Activated naive CD8-positive, alpha-beta T cell treated with anti-CD3 and anti-CD28 coated beads, Interleukin-2, amount 10 ng/mL, durations not matched to agents 7 days and 5 days (primary cell): ENCODE data around the gene PPDPF. TPM values are rescaled to one million over a fixed set of nuclear protein-coding genes. Genes with fewer than 3 reads are reported as not detected.

ENCODE experiments used
- ATAC-seq: fragments of 150-1000 bp; cut with Tn5 transposase; one replicate; pipeline ENCODE4 v1.10.0; 2021; ENCODE audit warnings: low read depth, moderate library complexity
- POLR2A ChIA-PET: fragments of 350-600 bp; sonication (Branson Sonifier 250); formaldehyde crosslinking; loops from one replicate; lab custom pipeline; 2021; ENCODE audit warnings: antibody characterized with exemption; lab: Charles Lee
- DNase-seq: peaks from one replicate; pipeline ENCODE4 v3.0.0; 2021
- H3K27ac Mint-ChIP-seq: one replicate; pipeline ENCODE4 v1.8.0; 2022; ENCODE audit warnings: mild to moderate bottlenecking, mixed read lengths
- H3K27me3 Mint-ChIP-seq: one replicate; pipeline ENCODE4 v1.8.0; 2022; ENCODE audit warnings: mild to moderate bottlenecking, moderate library complexity, mixed read lengths
- H3K36me3 Mint-ChIP-seq: one replicate; pipeline ENCODE4 v1.8.0; 2021; ENCODE audit warnings: mild to moderate bottlenecking, mixed read lengths
- H3K4me1 Mint-ChIP-seq: one replicate; pipeline ENCODE4 v1.8.0; 2021; ENCODE audit warnings: mixed read lengths
- H3K4me3 Mint-ChIP-seq: one replicate; pipeline ENCODE4 v1.8.0; 2022; ENCODE audit warnings: mild to moderate bottlenecking, moderate library complexity, mixed read lengths
- H3K9me3 Mint-ChIP-seq: one replicate; pipeline ENCODE4 v1.8.0; 2021; ENCODE audit warnings: mixed read lengths
- total RNA-seq, 2 experiments: library from RNA; stranded (reverse); gene quantifications; one replicate each; pipeline ENCODE4 v1.2.3, GENCODE V29; 2021

Gene PPDPF
- total RNA-seq, 2 experiments from 2014 or later: 242 to 248 TPM

DNA sequence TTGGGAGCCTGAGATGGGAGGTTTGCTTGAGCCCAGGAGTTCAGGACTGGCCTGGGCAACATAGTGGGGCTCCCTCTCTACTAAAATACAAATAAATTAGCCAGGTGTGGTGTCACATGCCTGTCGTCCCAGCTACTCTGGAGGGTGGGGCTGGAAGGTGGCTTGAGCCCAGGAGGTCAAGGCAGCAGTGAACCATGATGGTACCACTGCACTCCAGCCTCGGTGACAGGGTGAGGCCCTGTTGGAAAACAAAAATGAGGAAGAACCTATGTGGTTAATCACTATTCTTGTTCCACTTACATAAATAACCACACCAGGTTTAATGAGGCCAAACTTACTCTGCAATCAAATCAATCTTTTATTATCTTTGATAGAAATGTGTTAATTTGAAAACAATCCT lies 5.4 kb downstream of the PPDPF start:
- H3K27me3 Mint-ChIP-seq: no peaks in the 10 kb centered on the region

DNA sequence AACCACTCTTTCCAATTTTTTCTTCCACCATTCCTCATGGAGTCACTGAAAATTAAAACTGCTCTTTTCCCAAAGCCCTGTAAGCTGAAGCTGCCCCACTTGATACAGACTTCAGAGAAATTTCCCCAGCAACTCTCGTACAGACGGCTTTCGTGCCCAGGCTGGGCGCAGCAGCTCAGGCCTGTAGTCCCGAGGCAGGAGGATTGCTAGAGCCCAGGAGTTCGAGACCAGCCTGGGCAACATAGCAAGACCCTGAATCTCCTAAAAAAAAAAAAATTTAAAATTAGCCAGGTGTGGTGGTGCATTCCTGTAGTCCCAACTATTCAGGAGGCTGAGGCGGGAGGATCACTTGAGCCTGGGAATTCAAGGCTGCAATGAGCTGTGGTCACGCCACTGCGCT lies 6.6 kb downstream of the PPDPF start:
- ATAC-seq (no peak), DNase-seq (no peak)
- peaks cover 6% of the 10 kb centered on the region for H3K9me3 Mint-ChIP-seq
- peaks cover 8% of the 10 kb centered on the region for H3K4me1 Mint-ChIP-seq
- no peaks in the 10 kb centered on the region for H3K27me3 Mint-ChIP-seq
- H3K27ac Mint-ChIP-seq: no peak overlapping the region
- peaks cover 19% of the 10 kb centered on the region for H3K36me3 Mint-ChIP-seq
- POLR2A ChIA-PET: interaction anchor here (1.1 kb wide), 1 partner anchor 358 kb away, joined by 5 read pairs; no protein-coding TSS in a partner anchor
- H3K4me3 Mint-ChIP-seq: no peak overlapping the region

More for the DNA sequence above, 5.4 kb downstream of the PPDPF start:
- DNase-seq (no peak), ATAC-seq (no peak)
- H3K4me3 Mint-ChIP-seq: no peak overlapping the region
- POLR2A ChIA-PET: interaction anchor here (0.7 to 7.3 kb wide), 2 partner anchors 10 to 13 kb away, joined by 4 to 88 read pairs; partner anchors contain the start of gene PTK6
- H3K27ac Mint-ChIP-seq: no peak overlapping the region
- peaks cover 9% of the 10 kb centered on the region for H3K4me1 Mint-ChIP-seq
- peaks cover 6% of the 10 kb centered on the region for H3K9me3 Mint-ChIP-seq
- peaks cover 22% of the 10 kb centered on the region for H3K36me3 Mint-ChIP-seq

- DNase-seq (no peak), ATAC-seq (no peak)
- Mint-ChIP-seq H3K9me3 (no peaks in the 10 kb centered on the region), H3K4me3 (no peak overlapping the region), H3K4me1 (peaks cover 2% of the 10 kb centered on the region), H3K27me3 (no peaks in the 10 kb centered on the region), H3K36me3 (no peaks in the 10 kb centered on the region), H3K27ac (no peak overlapping the region)
- POLR2A ChIA-PET: interaction anchor here (2.2 kb wide), 1 partner anchor 9 kb away, joined by 8 read pairs; the partner anchor contains the start of gene PPDPF
These were observed 8.8 kb downstream of the PPDPF start for GRCh38 chr20:63529180-63529860.

DNA sequence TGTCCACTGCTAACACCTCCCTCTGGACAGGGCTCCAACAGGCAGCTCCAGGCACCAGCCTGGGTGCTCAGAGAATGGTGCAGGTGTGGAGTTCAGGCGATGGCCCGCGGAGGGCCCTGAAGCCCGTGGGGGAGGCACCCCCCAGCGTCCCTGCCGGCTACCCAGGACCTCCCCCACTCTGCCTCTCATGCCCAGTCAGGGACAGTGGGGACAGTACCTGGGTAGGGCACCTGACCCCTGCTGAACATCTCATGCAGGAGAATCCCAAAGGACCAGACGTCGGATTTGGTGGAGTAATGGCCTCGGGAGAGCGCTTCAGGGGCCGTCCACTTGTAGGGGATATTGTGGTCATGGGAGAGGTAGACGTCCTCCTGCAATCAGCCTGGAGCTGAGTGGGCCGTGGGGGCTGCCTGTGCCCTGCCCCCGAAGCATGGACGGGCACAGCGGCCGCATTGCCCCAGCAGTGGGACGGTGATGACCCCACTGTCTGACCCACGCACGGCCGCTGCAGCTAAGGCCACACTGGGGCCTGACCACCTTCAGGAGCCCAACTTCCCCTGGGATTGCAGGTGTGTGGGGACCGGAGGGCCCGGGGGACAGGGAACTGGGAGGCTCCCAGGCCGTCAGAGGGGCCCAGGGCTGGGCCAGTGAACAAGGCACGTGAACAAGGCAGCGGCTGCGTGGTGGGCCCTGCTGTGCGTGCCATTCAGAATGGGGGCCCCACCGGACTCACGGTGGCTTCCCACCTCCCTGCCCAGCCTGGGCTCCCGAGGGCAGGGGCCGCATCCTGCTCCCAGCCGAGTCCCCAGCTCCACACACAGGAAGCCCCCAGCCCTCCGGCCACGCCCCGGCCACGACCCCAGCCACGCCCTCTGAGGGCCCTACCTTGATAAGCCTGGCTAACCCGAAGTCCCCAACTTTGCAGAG lies 9.6 kb downstream of the PPDPF start:
- H3K4me3 Mint-ChIP-seq: no peak overlapping the region
- no peaks in the 10 kb centered on the region for H3K4me1 Mint-ChIP-seq
- POLR2A ChIA-PET: interaction anchor here (2.2 kb wide), 1 partner anchor 10 kb away, joined by 8 read pairs; the partner anchor contains the start of gene PPDPF
- DNase-seq: no peak
- H3K9me3 Mint-ChIP-seq: no peaks in the 10 kb centered on the region
- no peak overlapping the region for H3K27ac Mint-ChIP-seq
- H3K36me3 Mint-ChIP-seq: no peaks in the 10 kb centered on the region
- no peak for ATAC-seq
- H3K27me3 Mint-ChIP-seq: no peaks in the 10 kb centered on the region

DNA sequence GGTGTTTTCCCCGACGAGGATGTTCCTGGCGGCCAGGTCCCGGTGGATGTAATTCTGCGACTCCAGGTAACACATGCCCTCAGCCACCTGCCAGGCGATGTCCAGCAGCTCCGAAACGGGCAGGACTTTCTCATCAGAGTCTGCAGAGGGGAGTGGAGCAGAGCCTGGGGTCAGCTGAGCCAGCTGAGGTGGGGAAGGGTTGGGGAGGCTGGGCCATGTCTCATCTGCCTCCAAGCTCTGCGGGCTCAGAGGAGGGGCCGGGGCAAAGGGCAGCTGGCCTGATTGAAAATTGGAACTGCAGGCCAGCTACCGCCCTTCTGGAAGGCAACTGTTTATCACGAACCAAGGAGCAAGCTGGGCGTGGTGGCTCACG lies 10.2 kb downstream of the PPDPF start:
- no peaks in the 10 kb centered on the region for H3K27me3 Mint-ChIP-seq
- H3K9me3 Mint-ChIP-seq: no peaks in the 10 kb centered on the region
- H3K4me3 Mint-ChIP-seq: no peak overlapping the region
- DNase-seq (no peak), ATAC-seq (no peak)
- no peaks in the 10 kb centered on the region for H3K4me1 Mint-ChIP-seq
- H3K27ac Mint-ChIP-seq: no peak overlapping the region
- POLR2A ChIA-PET: interaction anchor here (2.4 kb wide), 1 partner anchor 10 kb away, joined by 9 read pairs; no protein-coding TSS in a partner anchor
- H3K36me3 Mint-ChIP-seq: no peaks in the 10 kb centered on the region

GRCh38 chr20:63531686-63532448 lies 11.3 kb downstream of the PPDPF start:
- H3K4me1 Mint-ChIP-seq: no peaks in the 10 kb centered on the region
- H3K27me3 Mint-ChIP-seq: no peaks in the 10 kb centered on the region
- DNase-seq (no peak), ATAC-seq (no peak)
- no peaks in the 10 kb centered on the region for H3K36me3 Mint-ChIP-seq
- peak overlapping the region; percentile 66 for H3K27ac Mint-ChIP-seq
- H3K9me3 Mint-ChIP-seq: no peaks in the 10 kb centered on the region
- POLR2A ChIA-PET: interaction anchor here (2.4 kb wide), 1 partner anchor 11 kb away, joined by 9 read pairs; no protein-coding TSS in a partner anchor
- H3K4me3 Mint-ChIP-seq: no peak overlapping the region

DNA sequence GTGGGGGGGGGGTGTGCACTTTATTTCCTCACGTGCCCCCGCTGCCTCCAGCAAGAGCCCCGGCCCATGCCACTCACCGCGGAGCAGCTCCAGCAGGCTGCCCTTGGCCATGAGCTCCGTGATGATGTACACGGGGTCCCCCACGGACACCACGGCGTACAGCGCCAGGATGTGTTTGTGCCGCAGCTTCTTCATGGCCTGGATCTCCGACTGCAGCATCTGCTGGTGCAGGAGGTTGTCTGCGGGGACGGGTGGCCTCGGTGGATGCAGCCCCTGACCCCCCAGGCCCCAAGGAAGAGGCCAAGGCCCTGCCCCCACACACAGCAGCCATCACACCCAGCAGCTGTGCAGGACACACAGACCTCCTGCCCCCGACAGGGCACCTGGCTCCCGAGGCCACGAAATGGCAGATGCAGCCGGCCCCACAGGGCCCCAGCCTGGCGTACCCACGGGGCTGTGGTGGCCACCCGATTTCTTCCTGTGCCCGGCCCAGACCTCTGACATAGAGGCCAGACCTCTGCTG lies 11.9 kb downstream of the PPDPF start:
- ATAC-seq (no peak), DNase-seq (no peak)
- no peaks in the 10 kb centered on the region for H3K9me3 Mint-ChIP-seq
- H3K36me3 Mint-ChIP-seq: no peaks in the 10 kb centered on the region
- no peak overlapping the region for H3K4me3 Mint-ChIP-seq
- H3K4me1 Mint-ChIP-seq: no peaks in the 10 kb centered on the region
- H3K27ac Mint-ChIP-seq: no peak overlapping the region
- POLR2A ChIA-PET: interaction anchor here (2.4 kb wide), 1 partner anchor 11 kb away, joined by 9 read pairs; no protein-coding TSS in a partner anchor
- H3K27me3 Mint-ChIP-seq: no peaks in the 10 kb centered on the region

DNA sequence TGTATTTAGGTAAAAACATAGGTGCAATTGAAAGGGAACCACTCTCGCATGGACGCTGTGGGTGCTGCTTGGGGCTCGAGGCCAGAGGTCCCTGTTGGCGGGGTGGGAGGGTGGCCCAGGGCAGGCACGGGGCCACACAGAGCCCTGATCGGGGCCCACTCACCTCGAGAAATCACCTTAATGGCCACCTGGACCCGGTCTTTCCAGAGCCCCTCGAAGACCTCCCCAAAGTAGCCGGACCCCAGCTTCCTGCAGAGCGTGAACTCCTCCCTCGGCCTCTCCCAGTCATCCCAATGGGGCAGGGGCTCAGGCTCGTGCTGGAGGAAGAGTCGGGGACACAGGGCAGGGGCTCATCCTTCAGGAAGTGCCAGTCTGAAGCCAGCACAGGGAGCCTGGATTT lies 12.8 kb downstream of the PPDPF start:
- POLR2A ChIA-PET: no interaction called here
- Mint-ChIP-seq H3K36me3 (no peaks in the 10 kb centered on the region), H3K4me1 (no peaks in the 10 kb centered on the region), H3K9me3 (no peaks in the 10 kb centered on the region), H3K4me3 (no peak overlapping the region), H3K27ac (no peak overlapping the region), H3K27me3 (no peaks in the 10 kb centered on the region)
- DNase-seq: no peak
- ATAC-seq: no peak

GRCh38 chr20:63533871-63534393 lies 13.4 kb downstream of the PPDPF start:
- H3K4me3 Mint-ChIP-seq: no peak overlapping the region
- POLR2A ChIA-PET: interaction anchor here (5.1 kb wide), 1 partner anchor 12 kb away, joined by 88 read pairs; the partner anchor contains the start of gene PPDPF
- no peaks in the 10 kb centered on the region for H3K4me1 Mint-ChIP-seq
- H3K9me3 Mint-ChIP-seq: no peaks in the 10 kb centered on the region
- no peaks in the 10 kb centered on the region for H3K36me3 Mint-ChIP-seq
- ATAC-seq: no peak
- DNase-seq: peak; percentile 37
- H3K27ac Mint-ChIP-seq: no peak overlapping the region
- no peaks in the 10 kb centered on the region for H3K27me3 Mint-ChIP-seq

GRCh38 chr20:63534427-63534830 lies 13.9 kb downstream of the PPDPF start:
- Mint-ChIP-seq H3K27ac (no peak overlapping the region), H3K9me3 (no peaks in the 10 kb centered on the region), H3K4me3 (no peak overlapping the region), H3K36me3 (no peaks in the 10 kb centered on the region), H3K4me1 (no peaks in the 10 kb centered on the region), H3K27me3 (no peaks in the 10 kb centered on the region)
- no peak for ATAC-seq
- no peak for DNase-seq
- POLR2A ChIA-PET: interaction anchor here (5.1 kb wide), 1 partner anchor 12 kb away, joined by 88 read pairs; the partner anchor contains the start of gene PPDPF

DNA sequence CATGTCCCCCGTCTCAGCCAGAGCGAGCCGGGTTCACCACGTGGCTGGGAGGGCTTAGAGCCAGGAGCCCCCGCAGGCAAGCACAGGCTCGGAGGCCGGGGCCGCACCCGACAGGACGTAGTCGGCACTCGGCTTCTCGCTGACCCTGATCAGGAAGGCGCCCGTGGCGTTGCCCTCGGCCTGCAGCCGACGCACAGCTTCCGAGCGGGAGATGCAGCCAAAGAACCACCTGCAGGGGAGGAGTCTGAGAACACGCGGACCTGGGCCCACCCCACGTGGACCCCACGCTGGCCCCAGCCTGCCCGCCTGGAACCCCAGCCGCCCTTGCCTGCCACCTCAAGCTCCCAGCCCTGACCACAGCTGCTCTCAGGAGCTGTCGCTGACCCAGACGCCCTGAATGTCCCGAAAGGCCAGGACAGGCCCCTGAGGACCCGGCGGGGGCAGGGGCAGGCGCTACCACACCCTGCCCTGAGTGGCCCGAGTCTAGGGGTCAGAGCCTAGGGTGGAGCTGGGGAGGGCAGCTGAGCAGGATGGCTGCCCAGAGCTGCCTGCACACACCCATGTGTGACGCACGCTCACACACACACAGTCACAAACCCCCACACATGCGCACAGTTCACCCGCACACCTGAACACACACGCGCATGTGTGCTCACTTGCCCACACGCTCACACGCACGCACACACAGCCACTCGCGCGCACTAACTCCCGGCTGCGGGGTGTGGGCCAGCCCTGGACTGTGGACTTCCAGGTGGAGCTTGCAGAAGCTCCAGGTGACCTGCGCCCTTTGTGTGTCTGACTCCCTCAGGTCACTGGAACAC lies 14.5 kb downstream of the PPDPF start:
- Mint-ChIP-seq H3K9me3 (no peaks in the 10 kb centered on the region), H3K4me1 (no peaks in the 10 kb centered on the region), H3K27me3 (no peaks in the 10 kb centered on the region), H3K27ac (no peak overlapping the region), H3K4me3 (no peak overlapping the region), H3K36me3 (no peaks in the 10 kb centered on the region)
- ATAC-seq (no peak), DNase-seq (peak; percentile 42)
- POLR2A ChIA-PET: interaction anchor here (3.7 to 5.1 kb wide), 2 partner anchors 13 to 18 kb away, joined by 18 to 88 read pairs; partner anchors contain the start of gene PPDPF
